Colonic mucosa (tissue), 4 donors: ENCODE results near the gene PXDC1. TPM values are rescaled to one million over a fixed set of nuclear protein-coding genes. Genes with fewer than 3 reads are reported as not detected.
"Not testable (repeated sequence)": the region's sequence is repeated elsewhere in the genome, so short reads cannot be mapped to it uniquely, and the experiment has no call there.

ENCODE experiments used
- DNase-seq: peaks from one replicate; pipeline ENCODE4 v3.0.0-alpha.2; 2020
- H3K27ac ChIP-seq: fragments of 200-600 bp; one replicate; pipeline ENCODE4 v1.8.0; 2021
- H3K27me3 ChIP-seq: fragments of 200-600 bp; one replicate; pipeline ENCODE4 v1.8.0; 2021
- H3K36me3 ChIP-seq: fragments of 200-600 bp; one replicate; pipeline ENCODE4 v1.8.0; 2021
- H3K4me1 ChIP-seq: fragments of 200-600 bp; one replicate; pipeline ENCODE4 v1.8.0; 2021; ENCODE audit warnings: mild to moderate bottlenecking
- H3K4me3 ChIP-seq: fragments of 200-600 bp; one replicate; pipeline ENCODE4 v1.8.0; 2021
- H3K9ac ChIP-seq, 2 donors: one replicate each; pipeline ENCODE4 v1.7.0; 2013; ENCODE audit warnings: control low read depth in 2 of 2, low read depth in 2 of 2, low read length in 2 of 2
- H3K9me3 ChIP-seq: fragments of 200-600 bp; one replicate; pipeline ENCODE4 v1.8.0; 2021
- CTCF ChIP-seq: fragments of 200-600 bp; IDR thresholded peaks from one replicate; pipeline ENCODE4 v1.8.0; 2022; ENCODE audit warnings: antibody characterized with exemption, mild to moderate bottlenecking
- intact Hi-C: fragments of 100-400 bp; cut with DNase I; formaldehyde crosslinking; loops from one replicate; pipeline ENCODE4 v1.14.1; 2022
- total RNA-seq, 2 donors: library from RNA; stranded (reverse); fragmentation: NEBNext Ultra II Directional in 1 of 2; extraction: Animal tissue kit (Norgen Biotek cat#: 25700) in 1 of 2; gene quantifications; one replicate each; pipeline ENCODE4 v1.2.1, GENCODE V29; 2021
- donor health status: healthy.
- donor health status: DM: no; HTN: no; CAD: no.
- donor health status: DM: no; HTN: no; CAD: no.

PXDC1 gene
- total RNA-seq, 2 donors from 2014 or later = 1.7 to 8.8 TPM

- Histone ChIP-seq H3K4me3 (no peak overlapping the region), H3K9me3 (no peaks in the 10 kb centered on the region), H3K4me1 (no peaks in the 10 kb centered on the region), H3K27me3 (no peaks in the 10 kb centered on the region), H3K36me3 (no peaks in the 10 kb centered on the region), H3K9ac (no peak overlapping the region), H3K27ac (no peak overlapping the region)
- no peak for DNase-seq
- intact Hi-C loops = no loop called here
- no peak for TF ChIP-seq CTCF
Observed at GRCh38 chr6:3775386-3775785, 23.9 kb upstream of the PXDC1 start.

GRCh38 chr6:3773678-3774298, 22.3 kb upstream of the PXDC1 start:
- no peak overlapping the region for H3K4me3 ChIP-seq
- H3K27ac ChIP-seq = no peak overlapping the region
- H3K9me3 ChIP-seq = no peaks in the 10 kb centered on the region
- DNase-seq = no peak
- H3K27me3 ChIP-seq = no peaks in the 10 kb centered on the region
- intact Hi-C loops = no loop called here
- TF ChIP-seq CTCF = no peak
- no peaks in the 10 kb centered on the region for H3K4me1 ChIP-seq
- H3K36me3 ChIP-seq = no peaks in the 10 kb centered on the region
- no peak overlapping the region for H3K9ac ChIP-seq

- H3K4me3 ChIP-seq, DNase-seq, H3K27ac ChIP-seq, intact Hi-C loops, H3K4me1 ChIP-seq, H3K27me3 ChIP-seq, H3K36me3 ChIP-seq, H3K9ac ChIP-seq, H3K9me3 ChIP-seq: not testable (repeated sequence)
Observed at GRCh38 chr6:3772127-3772999, 20.9 kb upstream of the PXDC1 start.

GRCh38 chr6:3771407-3772011, 20.0 kb upstream of the PXDC1 start:
- no peaks in the 10 kb centered on the region for H3K9me3 ChIP-seq
- no peak for DNase-seq
- TF ChIP-seq CTCF = no peak

GRCh38 chr6:3770023-3770720, 18.7 kb upstream of the PXDC1 start:
- no peaks in the 10 kb centered on the region for H3K27me3 ChIP-seq
- DNase-seq = no peak
- no peak overlapping the region for H3K9ac ChIP-seq
- no peak overlapping the region for H3K27ac ChIP-seq
- intact Hi-C loops = no loop called here
- TF ChIP-seq CTCF = no peak
- no peaks in the 10 kb centered on the region for H3K36me3 ChIP-seq
- no peaks in the 10 kb centered on the region for H3K9me3 ChIP-seq
- H3K4me3 ChIP-seq = no peak overlapping the region
- H3K4me1 ChIP-seq = no peaks in the 10 kb centered on the region

More at GRCh38 chr6:3771407-3772011, 20.0 kb upstream of the PXDC1 start:
- Histone ChIP-seq H3K4me3 (no peak overlapping the region), H3K27me3 (no peaks in the 10 kb centered on the region), H3K27ac (no peak overlapping the region), H3K4me1 (no peaks in the 10 kb centered on the region), H3K9ac (no peak overlapping the region), H3K36me3 (no peaks in the 10 kb centered on the region)
- intact Hi-C loops = no loop called here
